Measurements from ENCODE around the gene FLYWCH2.
"Not testable (repeated sequence)": the region's sequence is repeated elsewhere in the genome, so short reads cannot be mapped to it uniquely, and the experiment has no call there.

FLYWCH2 gene

DNA sequence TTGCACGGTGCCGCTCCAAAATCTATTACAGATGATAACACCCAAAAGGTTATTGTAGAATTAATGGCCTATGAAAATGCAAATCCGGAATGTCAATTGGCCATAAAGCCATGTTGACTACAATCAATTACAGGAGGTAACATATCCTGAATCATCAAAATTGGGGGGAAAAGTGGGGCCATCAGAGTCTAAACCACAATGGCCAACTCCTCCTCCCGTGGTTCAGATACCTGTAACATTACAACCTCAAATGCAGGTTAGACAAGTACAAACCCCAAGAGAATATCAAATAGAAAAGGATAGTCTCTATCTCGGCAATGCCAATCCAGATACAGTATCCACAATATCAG lies 43.6 kb downstream of the FLYWCH2 start:
- ChIA-PET CTCF (interaction anchor here (0.5 to 1.8 kb wide), 6 partner anchors 8 to 152 kb away, joined by 3 to 13 read pairs (median 3); no protein-coding TSS in a partner anchor), POLR2A (ENCODE audit: low non-redundant PET) (no interaction called here)
- TF ChIP-seq, protein P1, sequence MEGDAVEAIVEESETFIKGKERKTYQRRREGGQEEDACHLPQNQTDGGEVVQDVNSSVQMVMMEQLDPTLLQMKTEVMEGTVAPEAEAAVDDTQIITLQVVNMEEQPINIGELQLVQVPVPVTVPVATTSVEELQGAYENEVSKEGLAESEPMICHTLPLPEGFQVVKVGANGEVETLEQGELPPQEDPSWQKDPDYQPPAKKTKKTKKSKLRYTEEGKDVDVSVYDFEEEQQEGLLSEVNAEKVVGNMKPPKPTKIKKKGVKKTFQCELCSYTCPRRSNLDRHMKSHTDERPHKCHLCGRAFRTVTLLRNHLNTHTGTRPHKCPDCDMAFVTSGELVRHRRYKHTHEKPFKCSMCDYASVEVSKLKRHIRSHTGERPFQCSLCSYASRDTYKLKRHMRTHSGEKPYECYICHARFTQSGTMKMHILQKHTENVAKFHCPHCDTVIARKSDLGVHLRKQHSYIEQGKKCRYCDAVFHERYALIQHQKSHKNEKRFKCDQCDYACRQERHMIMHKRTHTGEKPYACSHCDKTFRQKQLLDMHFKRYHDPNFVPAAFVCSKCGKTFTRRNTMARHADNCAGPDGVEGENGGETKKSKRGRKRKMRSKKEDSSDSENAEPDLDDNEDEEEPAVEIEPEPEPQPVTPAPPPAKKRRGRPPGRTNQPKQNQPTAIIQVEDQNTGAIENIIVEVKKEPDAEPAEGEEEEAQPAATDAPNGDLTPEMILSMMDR (conservative IDR thresholded peaks at IDR 0.05; ENCODE audit: low read depth): no peak
- no peak overlapping the region for H3K27ac ChIP-seq
- DNase-seq (ENCODE audit: low spot score): no peak

DNA sequence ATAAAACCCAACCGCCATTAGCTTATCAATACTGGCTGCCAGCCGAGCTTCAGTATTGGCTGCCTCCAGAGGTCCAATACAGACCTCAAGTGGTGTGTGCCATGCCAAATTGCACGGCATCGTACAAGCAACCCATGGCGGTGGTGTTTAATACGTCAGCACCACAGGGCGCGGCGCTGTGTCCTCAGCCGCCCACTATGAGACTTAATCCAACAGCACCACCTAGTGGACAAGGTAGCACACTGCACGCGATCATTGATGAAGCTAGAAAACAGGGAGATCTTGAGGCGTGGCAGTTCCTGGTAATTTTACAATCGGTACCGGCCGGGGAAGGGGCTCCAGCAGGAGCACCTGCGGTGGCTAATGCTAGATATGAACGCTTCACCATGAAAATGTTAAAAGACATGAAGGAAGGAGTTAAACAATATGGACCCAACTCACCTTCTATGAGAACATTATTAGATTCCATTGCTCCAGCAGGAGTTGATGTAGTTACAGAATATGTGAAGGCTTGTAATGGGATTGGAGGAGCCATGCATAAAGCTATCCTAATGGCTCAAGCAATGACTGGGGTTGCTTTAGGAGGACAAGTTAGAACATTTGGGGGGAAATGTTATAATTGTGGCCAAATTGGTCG lies 44.1 kb downstream of the FLYWCH2 start:
- DNase-seq (ENCODE audit: low spot score): peak; percentile 69
- TF ChIP-seq, protein P1 (conservative IDR thresholded peaks at IDR 0.05; ENCODE audit: low read depth): peak; percentile 95
- H3K27ac ChIP-seq: no peak overlapping the region
- ChIA-PET POLR2A (ENCODE audit: low non-redundant PET) (no interaction called here), CTCF (interaction anchor here (0.5 to 1.8 kb wide), 21 partner anchors 9 to 182 kb away, joined by 3 to 13 read pairs (median 3); partner anchors contain the start of genes FLYWCH1 and FLYWCH2)

DNA sequence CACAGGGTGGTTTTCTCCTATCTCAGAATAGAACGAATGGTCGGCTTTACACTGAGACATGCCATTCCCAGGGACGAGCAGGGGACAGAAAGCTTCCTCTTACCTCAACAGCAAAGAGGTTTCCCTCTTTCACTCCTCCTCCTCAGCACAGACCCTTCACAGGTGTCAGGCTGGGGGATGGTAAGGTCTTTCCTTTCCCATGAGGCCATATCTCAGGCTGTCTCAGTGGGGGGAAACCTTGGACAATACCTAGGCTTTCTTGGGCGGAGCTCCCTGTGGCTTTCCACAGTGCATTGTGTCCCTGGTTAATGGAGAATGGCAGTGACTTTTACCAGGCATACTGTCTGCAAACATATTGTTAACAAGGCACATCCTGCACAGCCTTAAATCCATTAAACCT lies 45.1 kb downstream of the FLYWCH2 start:
- CTCF ChIA-PET: interaction anchor here (1.8 kb wide), 1 partner anchor 23 kb away, joined by 11 read pairs; no protein-coding TSS in a partner anchor
- POLR2A ChIA-PET (ENCODE audit: low non-redundant PET); DNase-seq (ENCODE audit: low spot score); H3K27ac ChIP-seq: not testable (repeated sequence)

DNA sequence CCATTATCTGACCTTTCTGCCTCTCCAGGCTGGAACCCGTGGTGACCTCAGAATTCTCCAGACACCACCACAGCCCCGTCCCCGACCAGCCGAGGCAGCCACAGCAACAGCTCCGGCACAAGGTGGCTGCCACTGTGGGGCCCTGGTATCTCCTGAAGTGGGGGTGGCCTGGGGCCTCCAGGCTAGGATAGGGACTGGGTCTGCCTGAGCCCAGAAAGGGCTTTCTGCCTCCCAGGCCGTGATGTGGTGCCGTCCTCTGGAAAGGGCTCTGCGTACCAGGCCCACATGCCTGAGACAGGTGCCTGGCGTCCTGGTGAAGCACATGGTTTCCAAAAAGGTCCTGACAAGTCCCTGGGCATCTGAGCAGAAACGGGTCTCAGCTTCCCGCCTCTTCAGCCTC lies 45.8 kb downstream of the FLYWCH2 start:
- POLR2A ChIA-PET (ENCODE audit: low non-redundant PET): no interaction called here
- H3K27ac ChIP-seq: no peak overlapping the region; the same call in 1 of the 2 replicates
- no peak for DNase-seq (ENCODE audit: low spot score)
- TF ChIP-seq, protein P1 (conservative IDR thresholded peaks at IDR 0.05; ENCODE audit: low read depth): no peak
- CTCF ChIA-PET: no interaction called here

DNA sequence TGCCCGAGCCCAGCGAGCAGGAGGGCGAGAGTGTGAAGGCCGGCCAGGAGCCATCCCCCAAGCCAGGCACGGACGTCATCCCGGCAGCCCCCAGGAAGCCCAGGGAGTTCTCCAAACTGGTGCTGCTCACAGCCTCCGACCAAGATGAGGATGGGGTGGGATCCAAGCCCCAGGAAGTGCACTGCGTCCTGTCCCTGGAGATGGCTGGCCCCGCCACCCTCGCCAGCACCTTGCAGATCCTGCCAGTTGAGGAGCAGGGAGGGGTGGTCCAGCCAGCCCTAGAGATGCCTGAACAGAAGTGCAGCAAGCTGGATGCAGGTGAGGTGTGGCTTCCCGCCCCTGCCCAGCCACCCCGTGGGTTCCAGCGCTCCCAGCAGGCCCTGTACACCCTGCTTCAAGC lies 46.7 kb downstream of the FLYWCH2 start:
- POLR2A ChIA-PET (ENCODE audit: low non-redundant PET): no interaction called here
- TF ChIP-seq, protein P1 (conservative IDR thresholded peaks at IDR 0.05; ENCODE audit: low read depth): no peak
- H3K27ac ChIP-seq: no peak overlapping the region
- CTCF ChIA-PET: no interaction called here
- no peak for DNase-seq (ENCODE audit: low spot score)

DNA sequence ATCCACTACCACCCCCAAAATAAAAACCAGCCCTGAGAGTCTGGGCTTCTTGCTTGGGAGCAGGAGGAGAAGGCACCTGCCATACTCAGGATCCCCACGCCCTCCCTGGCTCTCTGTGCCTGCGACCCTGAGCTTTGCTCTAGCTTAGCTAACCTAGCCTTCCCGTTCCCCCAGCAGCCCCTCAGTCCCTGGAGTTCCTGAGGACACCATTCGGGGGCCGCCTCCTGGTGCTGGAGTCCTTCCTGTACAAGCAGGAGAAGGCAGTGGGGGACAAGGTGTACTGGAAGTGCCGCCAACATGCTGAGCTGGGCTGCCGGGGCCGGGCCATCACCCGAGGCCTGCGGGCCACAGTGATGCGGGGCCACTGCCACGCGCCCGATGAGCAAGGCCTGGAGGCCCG lies 47.2 kb downstream of the FLYWCH2 start:
- no peak overlapping the region for H3K27ac ChIP-seq
- TF ChIP-seq, protein P1 (conservative IDR thresholded peaks at IDR 0.05; ENCODE audit: low read depth): no peak
- ChIA-PET POLR2A (ENCODE audit: low non-redundant PET) (no interaction called here), CTCF (no interaction called here)
- DNase-seq (ENCODE audit: low spot score): no peak

DNA sequence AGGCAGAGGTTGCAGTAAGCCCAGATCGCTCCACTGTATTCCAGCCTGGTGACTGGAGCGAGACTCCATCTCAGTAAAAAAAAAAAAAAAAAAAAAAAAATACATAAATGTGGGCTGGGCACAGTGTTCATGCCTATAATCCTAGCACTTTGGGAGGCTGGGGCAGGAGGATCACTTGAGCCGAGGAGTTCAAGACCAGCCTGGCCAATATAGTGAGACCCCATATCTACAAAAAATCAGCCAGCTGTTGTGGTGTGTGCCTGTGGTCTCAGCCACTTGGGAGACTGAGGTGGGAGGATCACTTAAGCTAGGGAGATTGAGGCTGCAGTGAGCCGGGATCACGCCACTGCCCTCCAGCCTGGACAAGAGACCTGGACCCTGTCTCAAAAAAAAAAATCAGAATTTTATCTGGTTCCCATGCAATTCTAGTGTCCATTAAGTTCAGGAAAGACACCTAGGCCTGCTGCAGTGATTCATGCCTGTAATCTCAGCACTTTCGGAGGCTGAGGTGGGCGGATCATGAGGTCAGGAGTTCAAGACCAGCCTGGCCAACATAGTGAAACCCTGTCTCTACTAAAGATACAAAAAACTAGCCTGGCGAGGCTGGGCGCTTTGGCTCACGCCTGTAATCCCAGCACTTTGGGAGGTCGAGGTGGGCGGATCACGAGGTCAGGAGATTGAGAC lies 48.4 kb downstream of the FLYWCH2 start:
- not testable (repeated sequence) for DNase-seq (ENCODE audit: low spot score); H3K27ac ChIP-seq
- POLR2A ChIA-PET (ENCODE audit: low non-redundant PET): interaction anchor here (0.5 kb wide), 1 partner anchor 205 kb away, joined by 4 read pairs; no protein-coding TSS in a partner anchor
- CTCF ChIA-PET: interaction anchor here (0.6 kb wide), 1 partner anchor 119 kb away, joined by 3 read pairs; no protein-coding TSS in a partner anchor

Data from RWPE1 (cell line).